Liver (tissue), 9 donors: ENCODE results near the gene RIT2. TPM values are rescaled to one million over a fixed set of nuclear protein-coding genes. Genes with fewer than 3 reads are reported as not detected.

Experiments
- DNase-seq: peaks from one replicate; pipeline ENCODE4 v3.0.0-alpha.2; 2017; ENCODE audit warnings: low spot score
- H3K27ac ChIP-seq, 2 donors: one replicate each; pipeline ENCODE4 v1.7.0; 2013; ENCODE audit warnings: inconsistent platforms in 2 of 2, low read length in 2 of 2, control low read depth in 1 of 2, low read depth in 1 of 2, mild to moderate bottlenecking in 1 of 2
- H3K27me3 ChIP-seq, 4 donors: one replicate each; pipeline versions ENCODE4 v1.6.1 to v1.7.0; 2013; ENCODE audit warnings: low read length in 3 of 4, inconsistent platforms in 1 of 4, mild to moderate bottlenecking in 1 of 4, moderate library complexity in 1 of 4; ENCODE audit not compliant: control insufficient read depth in 4 of 4, insufficient read depth in 4 of 4
- H3K36me3 ChIP-seq, 4 donors: one replicate each; pipeline versions ENCODE4 v1.6.1 to v1.7.0; 2013; ENCODE audit warnings: low read length in 3 of 4, mild to moderate bottlenecking in 3 of 4, low read depth in 1 of 4, moderate library complexity in 1 of 4; ENCODE audit not compliant: control insufficient read depth in 4 of 4, insufficient read depth in 3 of 4
- H3K4me1 ChIP-seq, 4 donors: one replicate each; pipeline versions ENCODE4 v1.6.1 to v1.7.0; 2013; ENCODE audit warnings: low read length in 3 of 4, mild to moderate bottlenecking in 3 of 4, moderate library complexity in 1 of 4; ENCODE audit not compliant: control insufficient read depth in 4 of 4, insufficient read depth in 4 of 4
- H3K4me3 ChIP-seq, 3 donors: one replicate each; pipeline versions ENCODE4 v1.6.1 to v1.7.0; 2013; ENCODE audit warnings: low read length in 3 of 3, control low read depth in 1 of 3, low read depth in 1 of 3, mild to moderate bottlenecking in 1 of 3
- H3K9ac ChIP-seq, 2 donors: one replicate each; pipeline ENCODE4 v1.7.0; 2013; ENCODE audit warnings: low read length in 2 of 2, mild to moderate bottlenecking in 2 of 2, moderate library complexity in 2 of 2, control low read depth in 1 of 2, low read depth in 1 of 2
- H3K9me3 ChIP-seq, 4 donors: one replicate each; pipeline versions ENCODE4 v1.6.1 to v1.7.0; 2013; ENCODE audit warnings: low read length in 3 of 4; ENCODE audit not compliant: control insufficient read depth in 4 of 4
- EGR1 ChIP-seq, 2 donors: IDR thresholded peaks; 2 replicates each; pipeline ENCODE4 v1.6.1; 2016 to 2018; ENCODE audit warnings: antibody characterized with exemption in 2 of 2, low read depth in 2 of 2
- FOXA1 ChIP-seq: IDR thresholded peaks from 2 replicates; pipeline ENCODE4 v1.6.1; 2016; ENCODE audit warnings: antibody characterized with exemption
- FOXA2 ChIP-seq: IDR thresholded peaks from 2 replicates; pipeline ENCODE4 v1.6.1; 2016; ENCODE audit warnings: antibody characterized with exemption
- GABPA ChIP-seq, 2 donors: IDR thresholded peaks in 1 of 2; conservative IDR thresholded peaks in 1 of 2; 2 replicates each; pipeline ENCODE4 v1.6.1; 2016; ENCODE audit warnings: antibody characterized with exemption in 2 of 2, mild to moderate bottlenecking in 1 of 2, moderate library complexity in 1 of 2
- HNF4A ChIP-seq, 2 donors: conservative IDR thresholded peaks; 2 replicates each; pipeline ENCODE4 v1.6.1; 2016; ENCODE audit warnings: antibody characterized with exemption in 2 of 2, mild to moderate bottlenecking in 2 of 2
- HNF4G ChIP-seq: IDR thresholded peaks from 2 replicates; pipeline ENCODE4 v1.6.1; 2016; ENCODE audit warnings: antibody characterized with exemption
- JUND ChIP-seq, 2 donors: IDR thresholded peaks; 2 replicates each; pipeline ENCODE4 v1.6.1; 2016; ENCODE audit warnings: antibody characterized with exemption in 2 of 2
- NR2F2 ChIP-seq: IDR thresholded peaks from 2 replicates; pipeline ENCODE4 v1.6.1; 2016; ENCODE audit warnings: antibody characterized with exemption
- RAD21 ChIP-seq, 2 donors: IDR thresholded peaks; 2 replicates each; pipeline ENCODE4 v1.6.1; 2016; ENCODE audit warnings: antibody characterized with exemption in 2 of 2, mild to moderate bottlenecking in 2 of 2
- RXRA ChIP-seq, 2 donors: IDR thresholded peaks; 2 replicates each; pipeline ENCODE4 v1.6.1; 2017 to 2018; ENCODE audit warnings: antibody characterized with exemption in 2 of 2, mild to moderate bottlenecking in 1 of 2
- SP1 ChIP-seq: IDR thresholded peaks from 2 replicates; pipeline ENCODE4 v1.6.1; 2018; ENCODE audit warnings: antibody characterized with exemption, mild to moderate bottlenecking
- TAF1 ChIP-seq: conservative IDR thresholded peaks from 2 replicates; pipeline ENCODE4 v1.6.1; 2016; ENCODE audit warnings: antibody characterized with exemption, mild to moderate bottlenecking
- YY1 ChIP-seq: IDR thresholded peaks from 2 replicates; pipeline ENCODE4 v1.6.1; 2016; ENCODE audit warnings: antibody characterized with exemption, mild to moderate bottlenecking
- WGBS: extraction: QIAGEN DNeasy Blood & Tissue Kit; methylation state at CpG from one replicate; pipeline ENCODE4 v1.1.7; 2013; 5-methylcytosine and 5-hydroxymethylcytosine counted together
- polyA plus RNA-seq, 2 donors: library from polyadenylated mRNA; stranded (reverse) in 1 of 2; unstranded in 1 of 2; fragments of 200-250 nt in 1 of 2; fragments of >200 nt in 1 of 2; fragmentation: Nextera tagmentation in 1 of 2; extraction: Ambion mirVana in 1 of 2; gene quantifications; one replicate each; pipeline versions ENCODE4 v1.2.1 to v1.2.3, GENCODE V29; 2013 to 2015
- total RNA-seq, 2 donors: library from RNA; depleted of rRNA; stranded (reverse); fragments of >200 nt; gene quantifications; one replicate each; pipeline ENCODE4 v1.2.3, GENCODE V29; 2014
- TF ChIP-seq, protein P1 (sequence below): IDR thresholded peaks from 2 replicates; pipeline ENCODE4 v1.6.1; 2016; ENCODE audit warnings: antibody characterized with exemption, mild to moderate bottlenecking
- TF ChIP-seq, protein P2 (sequence below): fragments of 150-350 bp; IDR thresholded peaks from 2 replicates; pipeline ENCODE4 v1.5.1; 2017; ENCODE audit warnings: improper control_type of control experiment, low read depth, low read length; ENCODE audit not compliant: missing input control
- TF ChIP-seq, protein P3 (sequence below): IDR thresholded peaks from 2 replicates; pipeline ENCODE4 v1.6.1; 2016; ENCODE audit warnings: antibody characterized with exemption
- TF ChIP-seq, protein P4 (sequence below): IDR thresholded peaks from 2 replicates; pipeline ENCODE4 v1.6.1; 2016; ENCODE audit warnings: antibody characterized with exemption
- TF ChIP-seq, protein P5 (sequence below): IDR thresholded peaks from 2 replicates; pipeline ENCODE4 v1.6.1; 2016; ENCODE audit warnings: antibody characterized with exemption
- donor health status: healthy.
- donor health status: healthy.
- donor health status: healthy.
- donor health status: healthy.
- donor health status: healthy.

The RIT2 gene
- total and polyA plus RNA-seq, 4 donors, result not detected

DNA sequence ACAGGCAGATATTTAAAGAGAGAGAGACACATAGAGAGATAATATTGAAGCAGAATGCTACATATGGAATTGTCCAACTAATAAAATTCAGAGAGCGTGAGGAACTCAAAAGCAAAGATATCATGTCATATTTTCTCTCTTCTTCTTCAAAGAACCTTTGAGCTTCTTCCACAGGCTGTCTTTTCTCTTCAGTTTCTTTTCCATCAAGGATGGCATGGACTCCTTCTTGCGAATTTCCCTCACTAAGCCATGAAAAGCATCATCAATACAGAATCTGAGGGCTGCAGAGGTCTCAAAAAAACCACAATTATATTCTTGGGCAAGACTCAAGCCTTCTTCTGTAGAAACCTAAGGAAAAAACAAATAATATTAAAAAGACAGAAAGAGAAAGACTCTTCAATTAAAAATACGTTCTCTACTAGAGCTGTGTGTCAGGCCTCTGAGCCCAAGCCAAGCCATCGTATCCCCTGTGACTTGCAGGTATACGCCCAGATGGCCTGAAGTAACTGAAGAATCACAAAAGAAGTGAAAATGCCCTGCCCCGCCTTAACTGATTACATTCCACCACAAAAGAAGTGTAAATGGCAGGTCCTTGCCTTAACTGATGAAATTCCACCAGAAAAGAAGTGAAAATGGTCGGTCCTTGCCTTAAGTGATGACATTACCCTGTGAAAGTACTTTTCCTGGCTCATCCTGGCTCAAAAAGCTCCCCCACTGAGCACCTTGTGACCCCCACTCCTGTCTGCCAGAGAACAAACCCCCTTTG, 371.9 kb downstream of the RIT2 start:
- Histone ChIP-seq H3K36me3 (no peaks in the 10 kb centered on the region), H3K27me3 (no peaks in the 10 kb centered on the region), H3K4me3 (no peak overlapping the region), H3K9me3 (no peaks in the 10 kb centered on the region), H3K27ac (no peak overlapping the region), H3K4me1 (peaks cover 0 to 23% (median 17%) of the 10 kb centered on the region in 4 donors), H3K9ac (no peak overlapping the region)
- no peak for TF ChIP-seq SP1
- no peak for DNase-seq
- WGBS, result 89% methylated on average over 7 of the region's 7 CpGs

DNA sequence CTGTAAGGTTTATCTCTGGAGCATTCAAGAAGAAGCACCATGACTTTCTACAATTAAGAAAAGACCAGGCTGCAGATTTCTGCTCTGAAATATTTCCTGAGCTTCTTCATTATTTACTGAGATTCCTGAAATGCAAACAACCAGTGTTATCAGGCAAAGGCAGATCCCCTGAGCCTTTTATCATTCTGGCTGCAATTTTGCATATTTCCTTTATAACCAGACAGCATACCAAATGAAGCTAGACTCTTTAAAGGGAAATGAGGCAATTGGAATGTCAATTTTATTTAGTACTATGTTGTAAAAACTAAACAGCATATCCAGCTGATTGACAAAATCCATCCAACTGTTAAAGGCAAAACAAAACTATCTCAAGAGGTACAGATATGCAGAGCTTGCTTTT, 372.5 kb downstream of the RIT2 start:
- H3K4me1 ChIP-seq, result peaks cover 0 to 23% (median 17%) of the 10 kb centered on the region in 4 donors
- H3K27me3 ChIP-seq, result no peaks in the 10 kb centered on the region
- no peak overlapping the region for H3K4me3 ChIP-seq
- H3K27ac ChIP-seq, result no peak overlapping the region
- DNase-seq, result no peak
- TF ChIP-seq JUND (IDR thresholded peaks at IDR 0.05) (no peak), HNF4A (conservative IDR thresholded peaks at IDR 0.05) (no peak), GABPA (IDR thresholded peaks at IDR 0.05 in 1 of 2, conservative IDR thresholded peaks at IDR 0.05 in 1 of 2) (no peak), RAD21 (IDR thresholded peaks at IDR 0.05) (no peak), SP1 (no peak), RXRA (IDR thresholded peaks at IDR 0.05) (no peak), EGR1 (IDR thresholded peaks at IDR 0.05; ENCODE audit: low read depth in 2 of 2) (no peak), TAF1 (no peak), NR2F2 (no peak), YY1 (no peak), FOXA1 (no peak), HNF4G (no peak), FOXA2 (no peak)
- TF ChIP-seq, protein P1, sequence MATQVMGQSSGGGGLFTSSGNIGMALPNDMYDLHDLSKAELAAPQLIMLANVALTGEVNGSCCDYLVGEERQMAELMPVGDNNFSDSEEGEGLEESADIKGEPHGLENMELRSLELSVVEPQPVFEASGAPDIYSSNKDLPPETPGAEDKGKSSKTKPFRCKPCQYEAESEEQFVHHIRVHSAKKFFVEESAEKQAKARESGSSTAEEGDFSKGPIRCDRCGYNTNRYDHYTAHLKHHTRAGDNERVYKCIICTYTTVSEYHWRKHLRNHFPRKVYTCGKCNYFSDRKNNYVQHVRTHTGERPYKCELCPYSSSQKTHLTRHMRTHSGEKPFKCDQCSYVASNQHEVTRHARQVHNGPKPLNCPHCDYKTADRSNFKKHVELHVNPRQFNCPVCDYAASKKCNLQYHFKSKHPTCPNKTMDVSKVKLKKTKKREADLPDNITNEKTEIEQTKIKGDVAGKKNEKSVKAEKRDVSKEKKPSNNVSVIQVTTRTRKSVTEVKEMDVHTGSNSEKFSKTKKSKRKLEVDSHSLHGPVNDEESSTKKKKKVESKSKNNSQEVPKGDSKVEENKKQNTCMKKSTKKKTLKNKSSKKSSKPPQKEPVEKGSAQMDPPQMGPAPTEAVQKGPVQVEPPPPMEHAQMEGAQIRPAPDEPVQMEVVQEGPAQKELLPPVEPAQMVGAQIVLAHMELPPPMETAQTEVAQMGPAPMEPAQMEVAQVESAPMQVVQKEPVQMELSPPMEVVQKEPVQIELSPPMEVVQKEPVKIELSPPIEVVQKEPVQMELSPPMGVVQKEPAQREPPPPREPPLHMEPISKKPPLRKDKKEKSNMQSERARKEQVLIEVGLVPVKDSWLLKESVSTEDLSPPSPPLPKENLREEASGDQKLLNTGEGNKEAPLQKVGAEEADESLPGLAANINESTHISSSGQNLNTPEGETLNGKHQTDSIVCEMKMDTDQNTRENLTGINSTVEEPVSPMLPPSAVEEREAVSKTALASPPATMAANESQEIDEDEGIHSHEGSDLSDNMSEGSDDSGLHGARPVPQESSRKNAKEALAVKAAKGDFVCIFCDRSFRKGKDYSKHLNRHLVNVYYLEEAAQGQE, result no peak
- TF ChIP-seq, protein P2, sequence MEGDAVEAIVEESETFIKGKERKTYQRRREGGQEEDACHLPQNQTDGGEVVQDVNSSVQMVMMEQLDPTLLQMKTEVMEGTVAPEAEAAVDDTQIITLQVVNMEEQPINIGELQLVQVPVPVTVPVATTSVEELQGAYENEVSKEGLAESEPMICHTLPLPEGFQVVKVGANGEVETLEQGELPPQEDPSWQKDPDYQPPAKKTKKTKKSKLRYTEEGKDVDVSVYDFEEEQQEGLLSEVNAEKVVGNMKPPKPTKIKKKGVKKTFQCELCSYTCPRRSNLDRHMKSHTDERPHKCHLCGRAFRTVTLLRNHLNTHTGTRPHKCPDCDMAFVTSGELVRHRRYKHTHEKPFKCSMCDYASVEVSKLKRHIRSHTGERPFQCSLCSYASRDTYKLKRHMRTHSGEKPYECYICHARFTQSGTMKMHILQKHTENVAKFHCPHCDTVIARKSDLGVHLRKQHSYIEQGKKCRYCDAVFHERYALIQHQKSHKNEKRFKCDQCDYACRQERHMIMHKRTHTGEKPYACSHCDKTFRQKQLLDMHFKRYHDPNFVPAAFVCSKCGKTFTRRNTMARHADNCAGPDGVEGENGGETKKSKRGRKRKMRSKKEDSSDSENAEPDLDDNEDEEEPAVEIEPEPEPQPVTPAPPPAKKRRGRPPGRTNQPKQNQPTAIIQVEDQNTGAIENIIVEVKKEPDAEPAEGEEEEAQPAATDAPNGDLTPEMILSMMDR, result no peak
- TF ChIP-seq, protein P3, sequence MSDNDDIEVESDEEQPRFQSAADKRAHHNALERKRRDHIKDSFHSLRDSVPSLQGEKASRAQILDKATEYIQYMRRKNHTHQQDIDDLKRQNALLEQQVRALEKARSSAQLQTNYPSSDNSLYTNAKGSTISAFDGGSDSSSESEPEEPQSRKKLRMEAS, result no peak
- TF ChIP-seq, protein P4, sequence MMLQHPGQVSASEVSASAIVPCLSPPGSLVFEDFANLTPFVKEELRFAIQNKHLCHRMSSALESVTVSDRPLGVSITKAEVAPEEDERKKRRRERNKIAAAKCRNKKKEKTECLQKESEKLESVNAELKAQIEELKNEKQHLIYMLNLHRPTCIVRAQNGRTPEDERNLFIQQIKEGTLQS, result no peak
- TF ChIP-seq, protein P5, sequence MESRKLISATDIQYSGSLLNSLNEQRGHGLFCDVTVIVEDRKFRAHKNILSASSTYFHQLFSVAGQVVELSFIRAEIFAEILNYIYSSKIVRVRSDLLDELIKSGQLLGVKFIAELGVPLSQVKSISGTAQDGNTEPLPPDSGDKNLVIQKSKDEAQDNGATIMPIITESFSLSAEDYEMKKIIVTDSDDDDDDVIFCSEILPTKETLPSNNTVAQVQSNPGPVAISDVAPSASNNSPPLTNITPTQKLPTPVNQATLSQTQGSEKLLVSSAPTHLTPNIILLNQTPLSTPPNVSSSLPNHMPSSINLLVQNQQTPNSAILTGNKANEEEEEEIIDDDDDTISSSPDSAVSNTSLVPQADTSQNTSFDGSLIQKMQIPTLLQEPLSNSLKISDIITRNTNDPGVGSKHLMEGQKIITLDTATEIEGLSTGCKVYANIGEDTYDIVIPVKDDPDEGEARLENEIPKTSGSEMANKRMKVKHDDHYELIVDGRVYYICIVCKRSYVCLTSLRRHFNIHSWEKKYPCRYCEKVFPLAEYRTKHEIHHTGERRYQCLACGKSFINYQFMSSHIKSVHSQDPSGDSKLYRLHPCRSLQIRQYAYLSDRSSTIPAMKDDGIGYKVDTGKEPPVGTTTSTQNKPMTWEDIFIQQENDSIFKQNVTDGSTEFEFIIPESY, result no peak
- no peaks in the 10 kb centered on the region for H3K9me3 ChIP-seq
- H3K9ac ChIP-seq, result no peak overlapping the region
- H3K36me3 ChIP-seq, result no peaks in the 10 kb centered on the region
